Lower leg skin (tissue), 4 donors: Measurements from ENCODE around the gene PRDM10. TPM values are rescaled to one million over a fixed set of nuclear protein-coding genes. Genes with fewer than 3 reads are reported as not detected.
A peak's percentile ranks its signal among the peaks of the same experiment; 100 is the strongest.

ENCODE experiments used
- DNase-seq, 2 donors: peaks; one replicate each; pipeline ENCODE4 v3.0.0-alpha.2; 2019; ENCODE audit warnings: low spot score in 2 of 2
- H3K4me3 ChIP-seq: fragments of 200-600 bp; sonication (generic); 2 replicates; pipeline ENCODE4 v1.5.1; 2017; ENCODE audit warnings: mild to moderate bottlenecking, low read depth; ENCODE audit not compliant: poor library complexity, severe bottlenecking
- POLR2A ChIP-seq, 2 donors: fragments of 450-650 bp; IDR thresholded peaks; one replicate each; pipeline ENCODE4 v1.6.1; 2016 to 2017; ENCODE audit warnings: antibody characterized with exemption in 2 of 2, mild to moderate bottlenecking in 1 of 2, moderate library complexity in 1 of 2
- WGBS, 2 donors: methylation state at CpG; one replicate each; pipeline ENCODE4 v1.1.5; 2018; 5-methylcytosine and 5-hydroxymethylcytosine counted together
- intact Hi-C: fragments of 100-400 bp; cut with DNase I; formaldehyde crosslinking; loops from one replicate; pipeline ENCODE4 v1.15.0; 2023; ENCODE audit warnings: low total_unique reads
- total RNA-seq, 4 donors: library from RNA; depleted of rRNA; stranded (reverse); fragments of >200 nt; gene quantifications; one replicate each; pipeline ENCODE4 v1.1.0, GENCODE V29; 2016
- TF ChIP-seq, protein P1 (sequence below), 3 donors: fragments of 450-650 bp; IDR thresholded peaks; one replicate each; pipeline ENCODE4 v1.5.1; 2016; ENCODE audit warnings: antibody characterized with exemption in 3 of 3, mild to moderate bottlenecking in 3 of 3, moderate library complexity in 2 of 3

The PRDM10 gene
- total RNA-seq, 4 donors from 2014 or later, result 6.7 to 13.0 (median 9.1) TPM

- 56 to 60% methylated on average over 12 of the region's 12 CpGs for WGBS, 2 donors
- no peak overlapping the region for H3K4me3 ChIP-seq
- TF ChIP-seq POLR2A (IDR thresholded peaks at IDR 0.05), result no peak
- intact Hi-C loops, result no loop called here
- no peak for DNase-seq
Measured at GRCh38 chr11:129996113-129996870, 6.3 kb downstream of the PRDM10 start.

- H3K4me3 ChIP-seq, result no peak overlapping the region
- no peak for DNase-seq
- TF ChIP-seq POLR2A (IDR thresholded peaks at IDR 0.05), result no peak
- TF ChIP-seq, protein P1, sequence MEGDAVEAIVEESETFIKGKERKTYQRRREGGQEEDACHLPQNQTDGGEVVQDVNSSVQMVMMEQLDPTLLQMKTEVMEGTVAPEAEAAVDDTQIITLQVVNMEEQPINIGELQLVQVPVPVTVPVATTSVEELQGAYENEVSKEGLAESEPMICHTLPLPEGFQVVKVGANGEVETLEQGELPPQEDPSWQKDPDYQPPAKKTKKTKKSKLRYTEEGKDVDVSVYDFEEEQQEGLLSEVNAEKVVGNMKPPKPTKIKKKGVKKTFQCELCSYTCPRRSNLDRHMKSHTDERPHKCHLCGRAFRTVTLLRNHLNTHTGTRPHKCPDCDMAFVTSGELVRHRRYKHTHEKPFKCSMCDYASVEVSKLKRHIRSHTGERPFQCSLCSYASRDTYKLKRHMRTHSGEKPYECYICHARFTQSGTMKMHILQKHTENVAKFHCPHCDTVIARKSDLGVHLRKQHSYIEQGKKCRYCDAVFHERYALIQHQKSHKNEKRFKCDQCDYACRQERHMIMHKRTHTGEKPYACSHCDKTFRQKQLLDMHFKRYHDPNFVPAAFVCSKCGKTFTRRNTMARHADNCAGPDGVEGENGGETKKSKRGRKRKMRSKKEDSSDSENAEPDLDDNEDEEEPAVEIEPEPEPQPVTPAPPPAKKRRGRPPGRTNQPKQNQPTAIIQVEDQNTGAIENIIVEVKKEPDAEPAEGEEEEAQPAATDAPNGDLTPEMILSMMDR (IDR thresholded peaks at IDR 0.05), result no peak
- intact Hi-C loops, result no loop called here
- 83 to 95% methylated on average over 4 of the region's 4 CpGs for WGBS, 2 donors
Measured at GRCh38 chr11:129995163-129995562, 7.5 kb downstream of the PRDM10 start.

- TF ChIP-seq POLR2A (IDR thresholded peaks at IDR 0.05), result no peak
- TF ChIP-seq, protein P1 (IDR thresholded peaks at IDR 0.05), result no peak
- 27 to 36% methylated on average over 6 of the region's 6 CpGs for WGBS, 2 donors
- intact Hi-C loops, result no loop called here
- no peak overlapping the region for H3K4me3 ChIP-seq
- peak in 1 of 2 donors; percentile 34 for DNase-seq
Measured at GRCh38 chr11:129992161-129992944, 10.3 kb downstream of the PRDM10 start.

DNA sequence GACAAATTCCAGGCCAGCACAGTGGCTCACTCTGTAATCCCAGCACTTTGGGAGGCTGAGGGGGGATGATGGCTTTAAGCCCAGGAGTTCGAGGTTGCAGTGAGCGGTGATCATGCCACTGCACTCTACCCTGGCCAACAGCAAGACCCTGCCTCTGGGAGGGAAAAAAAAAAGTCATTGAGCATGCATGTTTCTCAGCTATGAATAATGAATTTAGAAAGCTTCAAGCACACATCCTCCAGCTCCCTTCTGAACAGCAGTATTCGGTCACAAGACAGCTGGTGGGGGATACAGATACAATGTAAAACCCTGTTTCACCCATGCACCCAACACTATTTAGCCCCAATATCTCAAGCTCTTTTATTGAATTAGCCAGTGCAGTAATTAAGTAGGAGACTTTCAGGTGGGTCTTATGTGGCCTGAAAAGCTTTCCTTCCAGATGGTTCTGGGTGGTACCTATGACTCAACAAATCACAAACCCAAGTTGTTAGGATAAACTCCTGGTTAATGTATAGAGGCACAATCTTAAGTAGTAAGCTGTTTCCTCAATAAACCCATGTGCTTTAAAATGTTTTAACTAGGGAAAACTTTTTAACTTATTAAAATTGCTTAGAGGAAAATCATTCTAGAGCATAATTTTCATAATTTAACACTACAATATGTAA, 13.4 kb downstream of the PRDM10 start:
- peak in 1 of 2 donors; percentile 10 for DNase-seq
- 69 to 75% methylated on average over 3 of the region's 3 CpGs for WGBS, 2 donors
- intact Hi-C loops, result no loop called here
- no peak for TF ChIP-seq POLR2A (IDR thresholded peaks at IDR 0.05)
- TF ChIP-seq, protein P1 (IDR thresholded peaks at IDR 0.05), result no peak
- no peak overlapping the region for H3K4me3 ChIP-seq

- H3K4me3 ChIP-seq, result no peak overlapping the region
- intact Hi-C loops, result no loop called here
- peak in 1 of 2 donors; percentile 7 for DNase-seq
- 97 to 100% methylated on average over 3 of the region's 3 CpGs for WGBS, 2 donors
- TF ChIP-seq, protein P1 (IDR thresholded peaks at IDR 0.05), result no peak
- TF ChIP-seq POLR2A (IDR thresholded peaks at IDR 0.05), result no peak
Measured at GRCh38 chr11:129987950-129988349, 14.7 kb downstream of the PRDM10 start.

DNA sequence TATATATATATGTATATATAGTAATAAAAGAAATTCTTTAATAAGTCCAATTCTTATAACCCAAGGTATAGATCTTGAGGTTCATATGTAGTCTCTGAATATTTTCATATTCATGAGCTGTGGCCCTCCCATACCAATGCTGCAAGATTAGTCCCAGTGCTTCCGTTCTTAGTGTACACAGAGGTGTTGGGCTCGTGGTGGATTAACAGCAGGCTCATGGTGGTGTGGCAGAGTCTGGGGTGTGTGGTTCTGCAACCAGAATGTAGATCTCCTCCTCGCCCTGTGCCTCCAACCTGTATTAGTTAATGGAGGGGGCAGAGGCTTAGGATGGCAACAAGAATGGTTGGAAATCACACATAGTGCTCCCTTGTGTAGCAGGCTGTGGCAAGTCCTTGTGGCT, 16.8 kb downstream of the PRDM10 start:
- 80 to 97% methylated on average over 3 of the region's 3 CpGs for WGBS, 2 donors
- H3K4me3 ChIP-seq, result no peak overlapping the region
- TF ChIP-seq POLR2A (IDR thresholded peaks at IDR 0.05), result no peak
- TF ChIP-seq, protein P1 (IDR thresholded peaks at IDR 0.05), result no peak
- peak in 1 of 2 donors; percentile 52 for DNase-seq
- intact Hi-C loops, result no loop called here
